ENCODE data around the gene IQGAP2.

- TF ChIP-seq GLIS3 (CRISPR knock-in tag; IDR thresholded peaks at IDR 0.05) (no peak), ESRRG (CRISPR knock-in tag; IDR thresholded peaks at IDR 0.05) (no peak), PATZ1 (CRISPR knock-in tag; IDR thresholded peaks at IDR 0.05; ENCODE audit: borderline replicate concordance) (no peak), ZFP3 (CRISPR knock-in tag; IDR thresholded peaks at IDR 0.05) (no peak), RARB (CRISPR knock-in tag; IDR thresholded peaks at IDR 0.05) (no peak), ARNTL (CRISPR knock-in tag; IDR thresholded peaks at IDR 0.05; ENCODE audit: borderline replicate concordance, low read depth) (no peak), CSRNP3 (CRISPR knock-in tag; IDR thresholded peaks at IDR 0.05) (no peak), ZNF565 (CRISPR knock-in tag; conservative IDR thresholded peaks at IDR 0.05; ENCODE audit: low read depth) (no peak), ZNF8 (CRISPR knock-in tag; IDR thresholded peaks at IDR 0.05) (no peak)
- TF ChIP-seq, protein P1, sequence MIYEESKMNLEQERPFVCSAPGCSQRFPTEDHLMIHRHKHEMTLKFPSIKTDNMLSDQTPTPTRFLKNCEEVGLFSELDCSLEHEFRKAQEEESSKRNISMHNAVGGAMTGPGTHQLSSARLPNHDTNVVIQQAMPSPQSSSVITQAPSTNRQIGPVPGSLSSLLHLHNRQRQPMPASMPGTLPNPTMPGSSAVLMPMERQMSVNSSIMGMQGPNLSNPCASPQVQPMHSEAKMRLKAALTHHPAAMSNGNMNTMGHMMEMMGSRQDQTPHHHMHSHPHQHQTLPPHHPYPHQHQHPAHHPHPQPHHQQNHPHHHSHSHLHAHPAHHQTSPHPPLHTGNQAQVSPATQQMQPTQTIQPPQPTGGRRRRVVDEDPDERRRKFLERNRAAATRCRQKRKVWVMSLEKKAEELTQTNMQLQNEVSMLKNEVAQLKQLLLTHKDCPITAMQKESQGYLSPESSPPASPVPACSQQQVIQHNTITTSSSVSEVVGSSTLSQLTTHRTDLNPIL (CRISPR knock-in tag; IDR thresholded peaks at IDR 0.05; ENCODE audit: low read depth): no peak
- TF ChIP-seq, protein P2, sequence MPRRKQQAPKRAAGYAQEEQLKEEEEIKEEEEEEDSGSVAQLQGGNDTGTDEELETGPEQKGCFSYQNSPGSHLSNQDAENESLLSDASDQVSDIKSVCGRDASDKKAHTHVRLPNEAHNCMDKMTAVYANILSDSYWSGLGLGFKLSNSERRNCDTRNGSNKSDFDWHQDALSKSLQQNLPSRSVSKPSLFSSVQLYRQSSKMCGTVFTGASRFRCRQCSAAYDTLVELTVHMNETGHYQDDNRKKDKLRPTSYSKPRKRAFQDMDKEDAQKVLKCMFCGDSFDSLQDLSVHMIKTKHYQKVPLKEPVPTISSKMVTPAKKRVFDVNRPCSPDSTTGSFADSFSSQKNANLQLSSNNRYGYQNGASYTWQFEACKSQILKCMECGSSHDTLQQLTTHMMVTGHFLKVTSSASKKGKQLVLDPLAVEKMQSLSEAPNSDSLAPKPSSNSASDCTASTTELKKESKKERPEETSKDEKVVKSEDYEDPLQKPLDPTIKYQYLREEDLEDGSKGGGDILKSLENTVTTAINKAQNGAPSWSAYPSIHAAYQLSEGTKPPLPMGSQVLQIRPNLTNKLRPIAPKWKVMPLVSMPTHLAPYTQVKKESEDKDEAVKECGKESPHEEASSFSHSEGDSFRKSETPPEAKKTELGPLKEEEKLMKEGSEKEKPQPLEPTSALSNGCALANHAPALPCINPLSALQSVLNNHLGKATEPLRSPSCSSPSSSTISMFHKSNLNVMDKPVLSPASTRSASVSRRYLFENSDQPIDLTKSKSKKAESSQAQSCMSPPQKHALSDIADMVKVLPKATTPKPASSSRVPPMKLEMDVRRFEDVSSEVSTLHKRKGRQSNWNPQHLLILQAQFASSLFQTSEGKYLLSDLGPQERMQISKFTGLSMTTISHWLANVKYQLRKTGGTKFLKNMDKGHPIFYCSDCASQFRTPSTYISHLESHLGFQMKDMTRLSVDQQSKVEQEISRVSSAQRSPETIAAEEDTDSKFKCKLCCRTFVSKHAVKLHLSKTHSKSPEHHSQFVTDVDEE (CRISPR knock-in tag; IDR thresholded peaks at IDR 0.05): no peak
Observed at GRCh38 chr5:76529464-76530344, 126.6 kb downstream of the IQGAP2 start.

Measured in SK-N-SH treated with all-trans-retinoic acid at 6 μM for 48 hours (cell line).